GM19463 (cell line): ENCODE data around the gene EP400.
"Not testable (repeated sequence)": the region's sequence is repeated elsewhere in the genome, so short reads cannot be mapped to it uniquely, and the experiment has no call there.

Experiments used
- ATAC-seq: cut with Tn5 transposase; IDR thresholded peaks from one replicate; pipeline ENCODE4 v1.9.1; 2021; ENCODE audit warnings: mild to moderate bottlenecking, moderate library complexity; ENCODE audit not compliant: unreplicated experiment

The EP400 gene

DNA sequence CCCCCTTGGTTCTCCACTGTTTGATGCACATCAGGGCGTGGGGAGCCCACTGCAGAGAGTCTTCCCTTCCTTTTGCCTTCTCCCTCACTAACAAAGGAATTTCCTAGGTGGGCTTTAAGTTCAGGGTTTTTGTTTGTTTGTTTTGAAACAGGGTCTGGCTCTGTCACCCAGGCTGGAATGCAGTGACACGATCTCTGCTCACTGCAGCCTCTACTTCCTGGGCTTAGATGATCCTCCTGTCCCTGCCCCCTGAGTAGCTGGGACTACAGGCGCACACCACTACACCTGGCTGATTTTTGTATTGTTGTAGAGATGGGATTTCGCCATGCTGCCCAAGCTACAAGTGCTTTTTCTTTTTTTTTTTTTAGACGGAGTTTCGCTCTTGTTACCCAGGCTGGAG is 33.8 kb downstream of the EP400 start:
- no peak for ATAC-seq

DNA sequence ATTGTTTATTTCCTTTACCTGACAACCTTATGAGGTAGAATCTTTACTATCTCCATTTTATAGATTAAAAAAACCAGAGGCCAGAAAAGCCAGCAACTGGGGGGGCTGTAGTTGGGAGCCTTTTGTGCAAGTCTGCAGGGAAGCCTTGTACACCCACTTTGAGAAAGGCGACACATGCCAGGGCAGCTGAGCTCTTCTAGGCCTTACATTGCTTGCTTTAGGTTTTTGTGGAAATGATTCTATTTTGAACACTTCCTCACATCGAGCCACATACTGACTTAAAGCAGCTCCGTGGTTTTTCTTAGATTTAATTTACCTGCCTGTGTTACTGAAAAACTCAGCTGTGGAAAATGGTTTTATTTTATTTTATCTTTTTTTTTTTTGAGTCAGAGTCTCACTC is 34.6 kb downstream of the EP400 start:
- no peak for ATAC-seq

DNA sequence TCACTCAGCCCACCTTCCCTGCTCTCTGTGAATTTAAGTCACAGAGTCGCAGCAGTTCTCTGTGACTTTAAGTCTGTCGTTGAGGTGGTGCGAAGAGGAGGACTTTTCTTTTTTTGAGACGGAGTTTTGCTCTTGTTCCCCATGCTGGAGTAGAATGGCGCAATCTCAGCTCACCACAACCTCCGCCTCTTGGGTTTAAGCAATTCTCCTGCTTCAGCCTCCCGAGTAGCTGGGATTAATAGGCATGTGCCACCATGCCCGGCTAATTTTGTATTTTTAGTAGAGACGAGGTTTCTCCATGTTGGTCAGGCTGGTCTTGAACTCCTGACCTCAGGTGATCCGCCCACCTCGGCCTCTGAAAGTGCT is 35.8 kb downstream of the EP400 start:
- ATAC-seq: not testable (repeated sequence)

DNA sequence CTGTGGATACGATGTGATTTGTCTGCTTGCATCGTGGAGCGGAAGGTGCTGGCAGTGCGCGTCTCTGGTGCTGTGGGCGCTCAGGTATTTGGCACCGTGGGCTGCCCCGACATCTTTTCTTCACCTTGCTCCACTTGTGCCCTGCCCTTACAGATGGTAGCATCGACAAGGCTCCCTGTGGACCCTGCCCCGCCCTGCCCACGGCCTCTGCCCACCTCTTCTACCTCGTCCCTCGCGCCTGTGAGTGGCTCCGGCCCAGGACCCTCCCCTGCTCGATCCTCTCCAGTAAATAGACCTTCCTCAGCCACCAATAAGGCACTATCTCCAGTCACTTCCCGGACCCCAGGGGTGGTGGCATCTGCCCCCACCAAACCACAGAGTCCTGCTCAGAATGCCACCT is 36.6 kb downstream of the EP400 start:
- no peak for ATAC-seq

DNA sequence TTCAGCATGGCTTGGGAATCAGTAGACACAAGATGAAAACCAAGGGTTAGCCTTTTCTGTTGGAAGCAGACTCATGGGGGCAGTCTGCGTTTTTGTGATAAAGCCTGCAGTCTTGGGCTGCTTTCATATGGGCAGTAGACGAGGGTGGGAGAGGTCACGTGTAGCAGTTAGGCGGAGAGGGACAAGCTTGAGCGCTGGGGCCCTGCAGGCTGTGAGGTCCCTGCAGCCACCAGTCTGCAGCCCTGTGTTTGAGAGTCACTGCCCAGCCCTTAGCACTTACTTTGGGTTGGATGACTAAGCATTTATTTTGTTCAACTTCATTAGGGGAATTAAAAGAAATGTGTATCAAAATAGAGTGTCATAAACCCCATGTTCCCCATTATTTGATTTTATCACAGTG is 37.2 kb downstream of the EP400 start:
- no peak for ATAC-seq

DNA sequence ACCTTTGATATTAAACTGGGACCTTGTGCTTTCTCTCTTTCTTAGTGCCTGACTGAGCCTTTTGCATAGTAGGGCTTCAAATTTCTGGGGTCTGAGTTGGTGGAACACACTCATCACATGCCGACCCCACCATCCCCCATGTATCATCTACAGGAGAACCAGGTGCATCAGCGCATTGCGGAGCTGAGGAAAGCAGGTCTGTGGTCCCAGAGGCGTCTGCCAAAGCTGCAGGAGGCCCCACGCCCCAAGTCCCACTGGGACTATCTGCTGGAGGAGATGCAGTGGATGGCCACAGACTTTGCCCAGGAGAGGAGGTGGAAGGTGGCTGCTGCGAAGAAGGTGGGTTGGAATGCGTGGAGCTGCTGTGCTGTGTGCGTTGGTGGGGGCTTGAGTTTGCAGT is 37.8 kb downstream of the EP400 start:
- no peak for ATAC-seq

DNA sequence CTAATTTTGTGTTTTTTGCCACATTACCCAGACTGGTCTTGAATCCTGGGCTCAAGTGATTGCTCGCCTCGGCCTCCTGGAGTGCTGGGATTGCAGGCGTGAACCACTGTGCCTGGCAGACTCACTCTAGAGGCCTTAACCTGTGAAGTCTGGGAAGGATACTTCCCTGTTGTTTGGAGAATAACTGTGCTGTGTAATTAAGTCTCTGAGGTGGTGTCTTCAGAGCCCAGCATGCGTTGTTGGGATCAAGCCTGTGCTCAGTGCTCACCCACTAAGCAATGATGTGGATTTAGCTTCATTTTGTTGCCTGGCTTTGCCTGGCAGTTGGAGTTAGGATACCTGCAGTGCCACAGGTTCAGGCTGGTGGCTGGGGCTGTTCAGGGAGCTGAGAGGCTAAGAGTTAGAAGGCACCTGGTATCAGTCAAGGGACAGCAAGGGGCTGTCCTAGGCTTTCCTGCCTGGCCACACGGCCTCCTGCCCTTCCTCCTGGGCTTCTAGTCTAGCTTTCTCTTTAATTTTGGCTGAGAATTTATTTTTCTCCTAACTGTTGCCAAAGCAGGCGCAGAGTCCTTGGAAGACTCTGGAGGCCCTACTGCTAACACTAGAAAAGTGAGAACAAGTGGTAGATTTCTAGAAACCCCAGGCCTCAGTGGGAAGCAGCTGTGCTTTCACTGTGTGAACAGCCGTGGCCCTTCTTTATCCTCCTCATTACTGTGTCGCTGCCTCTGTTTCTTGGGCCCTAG is 38.5 kb downstream of the EP400 start:
- no peak for ATAC-seq

DNA sequence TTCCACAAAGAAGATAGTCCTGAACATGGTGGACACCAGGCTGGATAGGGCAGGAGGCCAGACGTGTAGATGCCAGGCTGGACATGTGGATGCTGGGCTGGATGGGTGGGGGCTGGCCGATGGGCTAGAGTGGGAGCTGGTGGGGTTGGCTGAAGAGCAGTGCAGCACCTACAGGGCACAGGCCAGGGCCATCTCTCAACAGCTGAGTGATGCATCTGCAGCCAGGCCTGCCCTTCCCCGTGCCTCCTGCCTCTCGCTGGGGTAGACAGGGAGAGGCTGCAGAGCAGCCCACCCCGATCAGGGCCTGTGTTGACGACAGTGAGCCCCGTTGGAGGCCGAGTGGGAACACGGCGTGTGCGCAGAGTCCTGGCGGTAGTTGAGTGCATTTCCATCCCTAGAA is 39.3 kb downstream of the EP400 start:
- no peak for ATAC-seq

DNA sequence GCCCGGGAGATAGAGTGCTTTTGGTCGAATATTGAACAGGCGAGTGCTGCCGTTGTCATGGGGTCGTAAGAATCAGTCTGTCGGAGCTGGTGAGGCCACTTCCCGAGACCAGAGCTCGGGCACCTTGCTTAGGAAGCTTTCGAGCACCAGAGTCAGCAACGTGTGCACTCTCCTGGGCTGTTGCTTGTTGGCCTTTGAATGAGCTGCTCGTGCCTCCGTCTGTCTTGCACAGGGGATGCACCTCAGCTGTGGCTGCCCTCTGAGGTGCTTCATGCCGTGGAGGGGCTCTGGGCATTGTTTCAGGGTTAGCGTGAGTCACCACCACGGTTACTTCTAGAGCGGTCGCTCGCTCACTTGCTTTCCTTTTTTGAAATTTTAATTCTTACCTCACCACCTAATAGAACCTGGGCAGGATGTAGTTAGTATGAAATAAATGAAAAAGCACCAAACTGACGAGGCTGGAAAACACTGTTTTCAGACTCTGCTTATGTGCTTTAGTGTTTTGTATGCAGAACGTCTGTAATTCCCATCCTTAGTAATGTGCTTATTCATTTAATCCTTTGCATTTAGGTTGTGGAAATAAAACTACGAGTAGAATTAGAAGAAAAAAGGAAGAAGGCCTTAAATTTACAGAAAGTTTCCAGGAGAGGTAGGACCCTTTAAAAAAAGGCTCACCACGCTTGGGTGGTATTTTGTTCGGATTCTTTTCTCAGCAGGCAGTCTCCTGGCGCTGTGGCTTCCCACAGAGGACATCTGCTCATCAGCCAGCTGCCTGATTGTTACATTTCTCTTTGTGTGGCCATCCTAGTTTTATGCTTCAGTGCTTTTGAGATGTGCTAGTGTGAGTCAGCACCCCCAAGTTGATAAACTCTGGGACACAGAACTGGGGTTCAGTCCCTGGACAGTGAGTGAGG is 40.6 kb downstream of the EP400 start:
- no peak for ATAC-seq

DNA sequence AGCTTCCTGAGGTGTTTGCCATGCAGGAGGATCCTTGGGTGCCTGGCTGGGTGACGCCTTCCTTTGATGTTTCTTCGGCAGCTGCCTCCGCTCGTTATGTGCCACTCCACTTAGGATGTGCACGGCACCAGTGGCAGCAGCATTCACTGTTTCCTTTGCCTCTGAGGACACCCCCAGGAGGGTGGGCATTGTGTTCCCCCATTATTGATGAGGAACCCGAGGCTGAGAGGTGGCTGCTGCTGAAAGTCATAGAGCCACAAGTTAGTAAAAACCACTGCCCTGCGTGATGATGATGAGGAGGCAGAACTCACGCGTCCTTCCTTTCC is 41.2 kb downstream of the EP400 start:
- ATAC-seq: no peak

DNA sequence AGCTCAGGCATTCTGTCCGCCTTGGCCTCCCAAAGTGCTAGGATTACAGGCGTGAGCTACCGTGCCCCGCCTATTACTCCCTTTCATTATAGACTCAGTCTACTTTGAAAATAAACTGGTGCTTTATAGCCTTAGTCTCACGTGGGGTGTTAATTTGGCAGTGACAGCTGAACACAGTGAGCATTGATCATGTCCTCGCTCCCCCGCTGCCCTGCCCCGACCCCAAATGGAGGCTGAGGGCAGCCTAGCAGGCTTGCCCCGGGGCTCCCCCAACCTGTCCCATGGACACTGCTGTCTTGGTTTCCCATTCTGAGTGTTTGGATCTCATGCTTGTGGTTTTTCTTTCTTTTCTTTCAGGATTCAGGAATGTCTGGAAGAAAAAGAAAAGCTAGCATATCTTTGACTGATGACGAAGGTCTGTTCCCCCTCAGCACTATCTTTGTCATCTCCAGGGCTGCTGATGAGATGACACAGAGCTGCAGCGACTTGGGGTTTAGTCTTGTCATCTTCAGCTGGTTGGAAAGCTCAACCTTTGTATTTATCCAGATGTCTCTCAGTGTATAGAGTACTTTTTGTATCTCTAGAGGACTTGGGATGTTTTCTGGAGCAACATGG is 42.2 kb downstream of the EP400 start:
- ATAC-seq: no peak

DNA sequence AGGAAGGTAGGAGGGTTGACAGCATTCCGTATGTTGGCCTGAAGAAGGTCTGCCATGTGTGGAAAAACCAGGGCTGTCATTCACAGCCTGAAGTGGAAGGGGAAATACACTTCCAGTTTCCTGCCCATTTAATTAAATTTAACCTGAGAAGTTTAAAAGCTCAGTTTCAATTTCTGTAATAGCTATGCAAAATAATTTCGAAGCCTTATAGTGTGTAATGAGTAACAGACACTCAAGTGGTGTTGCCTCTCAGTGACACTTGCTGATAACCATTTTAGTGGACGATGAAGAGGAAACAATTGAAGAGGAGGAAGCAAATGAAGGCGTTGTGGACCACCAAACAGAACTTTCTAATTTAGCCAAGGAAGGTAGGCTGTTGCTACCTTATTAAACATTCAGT is 44.8 kb downstream of the EP400 start:
- ATAC-seq: peak; percentile 88

DNA sequence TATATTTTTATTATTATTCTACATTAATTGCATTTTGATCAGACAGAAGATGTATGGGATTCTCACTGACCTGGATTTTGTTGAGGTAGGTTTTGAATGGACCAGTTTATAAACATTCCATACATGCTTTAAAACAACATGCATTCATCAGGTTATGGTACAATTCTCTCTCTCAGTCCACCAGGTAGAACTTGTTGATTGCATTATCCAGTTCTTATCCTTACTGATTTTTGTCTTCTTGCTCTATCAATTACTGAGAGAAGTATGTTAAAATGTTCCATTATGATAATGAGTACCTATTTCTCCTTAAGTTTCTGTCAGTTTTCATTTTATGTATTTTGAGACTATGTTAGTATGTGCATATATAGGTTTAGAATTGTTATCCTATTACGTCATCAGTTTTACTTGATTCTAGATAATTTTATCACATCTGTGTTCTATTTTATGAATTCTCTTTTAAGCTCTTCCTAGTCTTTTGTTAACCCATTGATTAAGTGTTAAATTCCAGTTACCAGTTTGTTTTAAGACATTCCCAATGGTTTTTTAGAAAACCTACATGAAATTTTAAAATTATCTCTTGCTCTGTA is 50.6 kb downstream of the EP400 start:
- ATAC-seq: no peak

DNA sequence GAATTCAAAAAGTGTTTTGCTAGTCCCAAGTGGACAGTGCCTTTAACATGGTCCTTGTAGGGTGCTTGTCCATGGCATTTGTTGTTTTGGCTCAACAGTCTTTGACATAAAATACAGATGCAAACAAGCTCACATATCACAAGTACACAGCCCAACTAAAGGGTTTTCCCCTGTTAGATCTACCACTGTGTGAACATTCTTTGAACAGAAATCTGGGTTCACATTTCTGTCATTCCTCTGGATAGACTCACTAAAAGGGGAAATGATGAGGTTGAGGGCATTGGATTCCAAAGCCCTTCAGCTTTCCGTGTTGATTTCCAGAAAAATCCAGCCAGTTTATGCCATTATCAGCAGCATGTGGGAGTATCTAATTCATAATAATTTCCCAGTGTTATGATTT is 54.1 kb downstream of the EP400 start:
- ATAC-seq: no peak

DNA sequence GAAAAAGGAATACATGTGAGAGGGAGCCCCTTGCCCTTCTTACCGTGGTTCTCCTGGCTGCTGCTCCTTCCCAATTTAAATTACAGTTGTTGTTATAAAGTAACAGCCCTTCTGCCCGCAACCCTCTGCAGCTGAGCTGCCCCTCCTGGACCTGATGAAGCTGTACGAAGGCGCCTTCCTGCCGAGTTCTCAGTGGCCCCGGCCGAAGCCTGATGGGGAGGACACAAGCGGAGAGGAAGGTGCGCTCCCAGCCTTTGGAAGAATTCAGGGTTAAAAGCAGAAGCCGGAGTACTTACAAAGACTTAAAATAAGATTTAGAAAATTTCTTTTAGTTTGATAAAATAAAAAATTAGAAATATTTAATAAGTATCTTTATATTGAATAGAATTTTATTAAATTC is 55.2 kb downstream of the EP400 start:
- ATAC-seq: no peak

DNA sequence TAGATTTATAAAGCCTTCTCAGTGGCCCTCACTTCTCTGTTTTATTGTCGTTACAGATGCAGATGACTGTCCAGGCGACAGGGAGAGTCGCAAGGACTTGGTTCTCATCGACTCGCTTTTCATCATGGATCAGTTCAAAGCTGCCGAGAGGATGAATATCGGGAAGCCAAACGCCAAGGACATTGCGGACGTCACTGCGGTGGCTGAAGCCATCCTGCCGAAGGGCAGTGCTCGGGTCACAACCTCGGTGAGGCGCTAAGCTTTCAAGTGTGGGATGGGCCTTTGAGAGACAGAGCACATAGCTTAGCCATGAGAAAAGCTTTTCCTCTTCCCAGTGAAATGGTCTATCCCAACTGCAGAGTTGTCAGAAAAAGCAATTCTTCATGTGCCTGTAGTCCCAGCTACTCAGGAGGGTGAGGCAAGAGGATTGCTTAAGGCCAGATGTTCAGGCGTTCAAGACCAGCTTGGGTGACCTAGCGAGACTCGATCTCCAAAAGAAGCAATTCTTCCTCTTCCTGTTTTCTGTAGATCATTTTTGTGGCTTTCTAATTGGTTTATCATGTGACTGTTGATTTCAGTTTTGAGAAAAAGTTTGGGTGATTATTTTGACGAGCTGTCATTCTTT is 56.4 kb downstream of the EP400 start:
- no peak for ATAC-seq

DNA sequence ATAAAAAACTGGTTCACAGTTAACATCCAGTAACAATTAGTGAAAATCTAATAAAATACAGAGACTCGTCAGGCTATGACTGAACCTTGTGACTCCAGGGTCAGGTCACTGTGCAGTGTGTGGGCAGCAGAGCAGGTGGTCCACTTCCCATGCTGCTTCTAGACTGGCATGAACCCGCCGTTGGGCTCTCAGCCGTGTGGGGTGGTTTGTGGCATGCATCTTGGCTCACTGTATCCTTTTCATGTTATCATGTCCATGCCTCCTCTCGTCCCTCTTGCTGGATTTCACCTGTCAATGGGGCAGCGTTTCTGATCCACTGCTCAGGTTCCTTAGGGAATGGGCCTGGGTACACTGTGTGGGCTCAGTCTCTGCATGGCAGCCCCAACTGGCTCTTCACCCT is 57.3 kb downstream of the EP400 start:
- no peak for ATAC-seq

DNA sequence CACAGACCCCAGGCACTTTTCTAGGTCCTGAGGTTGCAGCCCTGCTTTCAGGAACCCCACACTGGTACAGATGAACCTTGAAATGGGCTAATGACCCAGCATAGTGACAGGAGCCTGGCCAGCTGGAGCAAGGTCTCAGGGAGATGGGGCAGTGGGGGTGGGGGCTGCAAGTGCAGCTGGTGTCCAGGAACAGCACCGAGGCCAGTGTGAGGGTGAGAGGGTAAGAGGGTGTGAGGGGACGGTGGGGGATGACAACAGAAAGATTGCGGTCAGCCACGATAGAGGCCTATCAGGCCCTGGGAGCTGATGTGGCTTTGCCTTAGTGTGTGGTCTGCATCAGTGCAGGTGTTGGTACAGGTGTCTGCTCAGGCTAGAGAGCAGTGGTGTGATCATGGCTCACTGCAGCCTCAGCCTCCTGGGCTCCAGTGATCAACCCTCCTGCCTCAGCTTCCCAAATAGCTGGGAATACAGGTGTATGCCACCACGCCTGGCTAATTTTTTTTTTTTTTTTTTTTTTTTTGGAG is 59.7 kb downstream of the EP400 start:
- ATAC-seq: no peak

DNA sequence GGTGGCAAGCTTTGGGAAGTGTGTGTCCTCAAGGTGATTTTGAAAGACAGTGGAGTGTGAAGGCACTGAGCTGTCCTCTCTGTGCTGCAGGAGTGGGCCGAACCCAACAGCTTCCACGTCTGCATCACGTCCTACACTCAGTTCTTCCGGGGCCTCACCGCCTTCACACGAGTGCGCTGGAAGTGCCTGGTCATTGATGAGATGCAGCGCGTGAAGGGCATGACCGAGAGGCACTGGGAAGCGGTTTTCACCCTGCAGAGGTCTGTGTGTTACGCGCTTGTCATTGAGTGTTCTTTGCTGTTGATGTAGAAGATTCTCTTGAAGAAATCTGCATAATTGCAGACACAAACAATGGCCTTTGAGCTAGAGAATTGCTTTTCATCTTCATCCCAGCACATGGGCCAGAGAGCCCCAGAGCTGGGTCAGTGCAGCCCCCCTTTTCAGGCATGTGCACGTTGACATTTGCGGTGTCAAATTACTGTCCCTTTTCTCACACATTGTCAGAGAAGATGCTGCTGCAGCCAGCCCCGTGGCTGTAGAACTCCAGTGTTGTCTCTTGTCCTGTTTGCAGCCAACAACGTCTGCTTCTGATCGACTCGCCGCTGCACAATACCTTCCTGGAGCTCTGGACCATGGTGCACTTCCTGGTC is 63.3 kb downstream of the EP400 start:
- ATAC-seq: no peak

DNA sequence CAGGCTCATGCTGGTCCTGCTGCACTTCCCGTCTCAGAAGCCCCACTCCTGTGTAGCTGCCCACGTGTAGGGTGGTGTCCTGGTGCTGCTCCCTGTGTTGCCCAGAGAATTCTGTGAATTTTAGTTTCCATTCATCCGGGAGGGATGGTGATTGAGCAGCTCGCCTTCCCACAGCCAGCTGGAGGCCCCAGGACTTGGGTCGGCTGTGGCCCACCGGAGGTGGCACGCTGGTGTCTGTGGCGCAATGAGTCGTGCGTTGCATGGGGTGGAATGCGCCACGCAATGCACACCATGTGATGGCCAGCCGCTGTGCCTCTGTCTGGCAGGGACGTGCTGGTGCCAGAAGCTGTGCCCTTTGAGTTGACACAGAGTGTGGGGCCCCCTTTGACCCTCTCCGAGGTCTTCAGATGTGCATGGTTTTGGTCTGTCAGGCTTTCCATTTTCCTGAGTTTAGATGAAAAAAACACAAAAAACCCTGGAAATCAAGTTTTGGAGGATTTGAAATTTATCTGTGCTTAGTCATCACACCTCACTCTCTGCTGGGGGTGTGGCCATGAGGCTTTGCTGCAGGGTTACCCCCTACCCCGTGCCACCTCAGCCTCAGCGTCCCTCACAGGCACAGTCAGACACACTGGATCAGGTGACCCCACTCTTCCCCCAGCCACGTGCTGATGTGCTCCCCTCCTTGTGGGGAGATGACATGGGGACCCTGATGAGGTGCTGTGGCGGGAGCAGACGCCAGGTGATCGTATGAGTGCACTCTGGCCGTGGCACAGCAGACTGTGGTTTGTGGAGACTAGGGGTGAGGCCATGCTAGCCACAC is 64.6 kb downstream of the EP400 start:
- ATAC-seq: no peak
